HFFc6 (cell line): Measurements from ENCODE around the gene ZNF19. TPM values are rescaled to one million over a fixed set of nuclear protein-coding genes. Genes with fewer than 3 reads are reported as not detected.
A peak's percentile ranks its signal among the peaks of the same experiment; 100 is the strongest.

Experiments used
- DNase-seq: peaks from one replicate; pipeline ENCODE4 v3.0.0-alpha.2; 2018
- H3K27ac Mint-ChIP-seq: 2 replicates; pipeline ENCODE4 v1.8.0; 2020; ENCODE audit warnings: mild to moderate bottlenecking, mixed read lengths
- H3K27me3 Mint-ChIP-seq: 2 replicates; pipeline ENCODE4 v1.8.0; 2021; ENCODE audit warnings: mild to moderate bottlenecking, moderate library complexity, mixed read lengths; ENCODE audit not compliant: insufficient read depth
- H3K36me3 Mint-ChIP-seq: 2 replicates; pipeline ENCODE4 v1.8.0; 2021; ENCODE audit warnings: low read depth, mixed read lengths
- H3K4me1 Mint-ChIP-seq: 2 replicates; pipeline ENCODE4 v1.8.0; 2020; ENCODE audit warnings: low read depth, mixed read lengths
- H3K4me3 Mint-ChIP-seq: 2 replicates; pipeline ENCODE4 v1.8.0; 2020; ENCODE audit warnings: mild to moderate bottlenecking, moderate library complexity, mixed read lengths
- H3K9me3 Mint-ChIP-seq: 2 replicates; pipeline ENCODE4 v1.8.0; 2020; ENCODE audit warnings: mild to moderate bottlenecking, mixed read lengths
- total RNA-seq, 6 experiments: library from RNA; stranded (reverse); fragmentation: NEBNext Ultra II Directional; extraction: Animal tissue kit (Norgen Biotek cat#: 25700); gene quantifications; 2 replicates in 1 of 6; 3 replicates in 5 of 6; pipeline ENCODE4 v1.2.3, GENCODE V29; 2021
- TF ChIP-seq, protein P1 (sequence below): fragments of 200-600 bp; sonication (generic); IDR thresholded peaks from 2 replicates; pipeline ENCODE4 v1.5.0; 2021; ENCODE audit warnings: antibody characterized with exemption, mild to moderate bottlenecking

Gene ZNF19
- total RNA-seq, 6 experiments from 2014 or later, result 1.1 to 2.0 (median 1.6) TPM

- TF ChIP-seq, protein P1, sequence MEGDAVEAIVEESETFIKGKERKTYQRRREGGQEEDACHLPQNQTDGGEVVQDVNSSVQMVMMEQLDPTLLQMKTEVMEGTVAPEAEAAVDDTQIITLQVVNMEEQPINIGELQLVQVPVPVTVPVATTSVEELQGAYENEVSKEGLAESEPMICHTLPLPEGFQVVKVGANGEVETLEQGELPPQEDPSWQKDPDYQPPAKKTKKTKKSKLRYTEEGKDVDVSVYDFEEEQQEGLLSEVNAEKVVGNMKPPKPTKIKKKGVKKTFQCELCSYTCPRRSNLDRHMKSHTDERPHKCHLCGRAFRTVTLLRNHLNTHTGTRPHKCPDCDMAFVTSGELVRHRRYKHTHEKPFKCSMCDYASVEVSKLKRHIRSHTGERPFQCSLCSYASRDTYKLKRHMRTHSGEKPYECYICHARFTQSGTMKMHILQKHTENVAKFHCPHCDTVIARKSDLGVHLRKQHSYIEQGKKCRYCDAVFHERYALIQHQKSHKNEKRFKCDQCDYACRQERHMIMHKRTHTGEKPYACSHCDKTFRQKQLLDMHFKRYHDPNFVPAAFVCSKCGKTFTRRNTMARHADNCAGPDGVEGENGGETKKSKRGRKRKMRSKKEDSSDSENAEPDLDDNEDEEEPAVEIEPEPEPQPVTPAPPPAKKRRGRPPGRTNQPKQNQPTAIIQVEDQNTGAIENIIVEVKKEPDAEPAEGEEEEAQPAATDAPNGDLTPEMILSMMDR, result no peak
- Mint-ChIP-seq H3K9me3 (no peaks in the 10 kb centered on the region), H3K4me1 (peaks cover 20% of the 10 kb centered on the region), H3K27me3 (peaks cover 13% of the 10 kb centered on the region), H3K27ac (no peak overlapping the region), H3K36me3 (no peaks in the 10 kb centered on the region), H3K4me3 (no peak overlapping the region)
- no peak for DNase-seq
Measured at GRCh38 chr16:71528257-71528656, 39.1 kb upstream of the ZNF19 start.

GRCh38 chr16:71526111-71526631, 37.0 kb upstream of the ZNF19 start, which contains the start of gene CHST4:
Gene CHST4, plus strand, starts transcription at chr16:71526426. Its CDS starts 10,252 bp downstream, at chr16:71536678.
- TF ChIP-seq, protein P1, result no peak
- H3K4me3 Mint-ChIP-seq, result peak within 1 kb of the TSS; percentile 59
- no peak within 1 kb of the TSS for H3K27ac Mint-ChIP-seq
- H3K9me3 Mint-ChIP-seq, result no peaks in the 10 kb centered on the region
- H3K27me3 Mint-ChIP-seq, result peaks cover 21% of the 10 kb centered on the region
- H3K36me3 Mint-ChIP-seq, result no peaks in the 10 kb centered on the region
- peak; percentile 38 for DNase-seq
- H3K4me1 Mint-ChIP-seq, result peaks cover 20% of the 10 kb centered on the region

DNA sequence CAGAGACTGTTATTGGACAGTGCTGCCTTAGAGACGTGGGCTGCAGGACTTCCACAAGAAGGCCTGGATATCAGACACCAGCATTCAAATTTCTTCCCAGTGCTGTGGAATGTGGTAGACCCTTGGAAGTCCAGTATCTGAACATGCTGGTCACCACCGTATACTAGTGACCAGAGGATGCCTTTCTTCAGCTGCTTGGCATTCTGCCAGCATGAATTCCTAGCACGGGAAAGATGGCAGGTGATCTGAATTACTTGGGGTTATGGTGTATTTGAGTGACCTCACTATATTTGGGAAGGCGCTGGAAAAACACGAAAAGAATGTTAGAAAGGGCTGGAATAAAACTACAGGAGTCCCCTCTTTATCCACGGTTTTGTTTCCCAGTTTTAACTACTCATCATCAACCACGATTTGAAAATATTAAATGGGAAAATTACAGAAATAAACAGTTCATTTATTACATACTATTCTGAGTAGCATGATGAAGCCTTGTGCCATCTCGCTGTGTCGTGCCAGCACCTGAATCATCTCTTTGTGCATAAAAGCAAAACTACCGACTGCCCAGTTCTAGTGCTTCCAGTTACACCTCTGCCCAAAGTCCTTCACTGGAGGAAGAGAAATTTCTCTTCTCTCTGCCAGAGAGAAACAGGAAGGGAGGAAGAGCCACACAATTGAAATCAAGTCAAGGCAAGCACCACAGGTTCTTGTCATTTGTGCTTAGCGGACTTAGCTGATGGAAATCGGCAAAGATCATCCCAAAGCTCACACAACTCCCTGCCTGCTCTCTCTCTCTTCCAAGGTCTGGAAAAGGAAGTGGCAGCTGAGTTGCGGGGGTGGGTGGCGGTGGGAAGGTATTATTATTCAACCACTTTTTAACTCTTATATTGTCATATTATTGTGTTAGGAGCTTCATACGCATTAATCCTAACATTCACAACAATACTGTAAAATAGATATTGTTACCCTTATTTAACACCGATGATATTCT, 35.7 kb upstream of the ZNF19 start:
- no peak for DNase-seq
- H3K27me3 Mint-ChIP-seq, result peaks cover 18% of the 10 kb centered on the region
- H3K4me1 Mint-ChIP-seq, result peaks cover 20% of the 10 kb centered on the region
- no peak overlapping the region for H3K27ac Mint-ChIP-seq
- H3K36me3 Mint-ChIP-seq, result no peaks in the 10 kb centered on the region
- no peak overlapping the region for H3K4me3 Mint-ChIP-seq
- H3K9me3 Mint-ChIP-seq, result no peaks in the 10 kb centered on the region
- TF ChIP-seq, protein P1, result no peak

GRCh38 chr16:71520550-71520949, 31.4 kb upstream of the ZNF19 start:
- peaks cover 19% of the 10 kb centered on the region for H3K27me3 Mint-ChIP-seq
- TF ChIP-seq, protein P1, result no peak
- peaks cover 4% of the 10 kb centered on the region; the same call in 1 of the 2 replicates for H3K4me1 Mint-ChIP-seq
- no peak for DNase-seq
- no peak overlapping the region for H3K4me3 Mint-ChIP-seq
- no peaks in the 10 kb centered on the region for H3K36me3 Mint-ChIP-seq
- no peaks in the 10 kb centered on the region for H3K9me3 Mint-ChIP-seq
- H3K27ac Mint-ChIP-seq, result no peak overlapping the region

GRCh38 chr16:71515026-71515425, 25.9 kb upstream of the ZNF19 start:
- Mint-ChIP-seq H3K9me3 (no peaks in the 10 kb centered on the region), H3K27me3 (peaks cover 44% of the 10 kb centered on the region), H3K4me1 (no peaks in the 10 kb centered on the region), H3K27ac (no peak overlapping the region), H3K4me3 (no peak overlapping the region), H3K36me3 (no peaks in the 10 kb centered on the region)
- TF ChIP-seq, protein P1, result no peak
- DNase-seq, result no peak
